ENCODE measurements around the gene STUM. TPM values are rescaled to one million over a fixed set of nuclear protein-coding genes. Genes with fewer than 3 reads are reported as not detected.

Gene STUM
- total RNA-seq, 6 donors from 2014 or later, result under 0.01 to 0.98 (median 0.20) TPM; not detected in 1

DNA sequence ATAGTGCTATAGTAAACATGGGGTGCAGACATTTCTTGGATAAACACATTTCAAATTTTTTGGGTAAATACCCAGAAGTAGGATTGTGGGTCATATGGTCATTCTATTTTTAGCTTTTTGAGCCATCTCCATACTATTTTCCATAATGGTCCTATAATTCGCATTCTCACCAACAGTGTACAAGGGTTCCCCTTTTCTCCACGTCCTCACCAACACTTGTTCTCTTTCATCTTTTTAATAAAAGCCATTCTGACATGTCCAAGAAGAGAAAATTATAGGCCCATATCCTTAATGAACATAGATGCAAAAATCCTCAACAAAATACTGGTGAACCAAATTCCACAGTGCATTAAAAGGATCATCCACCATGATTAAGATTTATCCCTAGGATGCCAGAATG, 8.9 kb downstream of the STUM start:
- Histone ChIP-seq H3K4me1 (no peaks in the 10 kb centered on the region), H3K27ac (no peak overlapping the region), H3K9me3 (no peaks in the 10 kb centered on the region), H3K27me3 (no peaks in the 10 kb centered on the region), H3K36me3 (no peaks in the 10 kb centered on the region), H3K4me3 (no peak overlapping the region)
- TF ChIP-seq EP300 (IDR thresholded peaks at IDR 0.05) (no peak), POLR2A (IDR thresholded peaks at IDR 0.05) (no peak), POLR2AphosphoS5 (IDR thresholded peaks at IDR 0.05) (no peak), CTCF (IDR thresholded peaks at IDR 0.05) (no peak)
- 91 to 92% methylated on average over 2 of the region's 2 CpGs for WGBS, 2 donors
- ATAC-seq (ENCODE audit: low FRiP score in 2 of 2) (no peak), DNase-seq (no peak)

DNA sequence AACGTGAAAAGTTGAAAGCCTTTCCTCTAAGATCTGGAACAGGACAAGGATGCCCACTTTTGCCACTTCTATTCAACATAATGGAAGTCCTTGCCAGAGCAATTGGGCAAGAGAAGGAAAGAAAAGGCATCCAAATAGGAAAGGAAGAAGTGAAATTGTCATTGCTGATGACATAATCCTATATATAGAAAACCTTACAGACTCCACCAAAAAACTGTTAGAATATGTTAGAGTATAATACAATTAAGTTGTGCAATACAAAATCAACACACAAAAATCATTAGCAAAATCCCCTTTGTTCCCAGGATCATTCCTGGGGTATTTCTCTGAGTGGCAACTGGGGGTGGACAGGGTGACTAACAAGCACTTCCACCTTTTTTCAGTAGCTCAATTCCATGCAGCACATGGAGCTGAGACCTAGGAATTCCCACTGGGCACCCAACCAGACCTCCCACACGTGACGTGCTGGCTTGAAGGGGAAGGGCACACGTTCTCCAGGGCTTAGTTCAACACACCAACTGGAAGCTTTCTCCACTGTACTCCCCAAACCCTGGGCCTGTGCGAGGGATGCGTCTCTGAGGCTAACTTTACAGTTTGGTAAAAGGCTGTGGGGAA, 9.6 kb downstream of the STUM start:
- no peak for TF ChIP-seq EP300 (IDR thresholded peaks at IDR 0.05)
- no peak for TF ChIP-seq POLR2A (IDR thresholded peaks at IDR 0.05)
- TF ChIP-seq POLR2AphosphoS5 (IDR thresholded peaks at IDR 0.05), result no peak
- no peak for TF ChIP-seq CTCF (IDR thresholded peaks at IDR 0.05)
- 71 to 75% methylated on average over 6 of the region's 6 CpGs for WGBS, 2 donors

DNA sequence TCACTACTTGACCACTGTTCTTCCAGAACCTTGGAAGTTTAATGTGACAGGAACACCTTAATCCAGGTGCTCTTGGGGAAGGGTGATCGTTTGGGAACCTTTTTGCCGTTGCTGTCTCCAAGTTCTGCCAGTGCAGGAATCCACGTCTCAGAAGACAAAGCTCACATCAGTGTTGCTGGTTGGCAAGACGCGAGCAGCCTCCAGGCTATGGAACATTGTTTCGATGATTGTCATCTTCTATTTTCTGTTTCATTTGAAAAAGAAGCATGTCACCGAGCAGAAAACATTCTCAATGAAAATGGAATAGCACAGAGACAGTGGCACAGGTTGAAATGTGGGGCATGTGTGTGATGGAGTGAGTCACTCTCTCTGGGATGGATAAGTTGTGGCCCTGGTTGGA, 11.7 kb downstream of the STUM start:
- H3K4me3 ChIP-seq, result no peak overlapping the region
- no peaks in the 10 kb centered on the region for H3K36me3 ChIP-seq
- no peak for ATAC-seq (ENCODE audit: low FRiP score in 2 of 2)
- WGBS, 2 donors, result 94% methylated on average over 7 of the region's 7 CpGs
- DNase-seq, result no peak
- no peaks in the 10 kb centered on the region for H3K4me1 ChIP-seq
- TF ChIP-seq POLR2AphosphoS5 (IDR thresholded peaks at IDR 0.05) (no peak), POLR2A (IDR thresholded peaks at IDR 0.05) (no peak), CTCF (IDR thresholded peaks at IDR 0.05) (no peak), EP300 (IDR thresholded peaks at IDR 0.05) (no peak)
- H3K27ac ChIP-seq, result no peak overlapping the region
- no peaks in the 10 kb centered on the region for H3K9me3 ChIP-seq
- no peaks in the 10 kb centered on the region for H3K27me3 ChIP-seq

More for the DNA sequence above, 9.6 kb downstream of the STUM start:
- no peak overlapping the region for H3K27ac ChIP-seq
- no peaks in the 10 kb centered on the region for H3K36me3 ChIP-seq
- H3K4me1 ChIP-seq, result no peaks in the 10 kb centered on the region
- H3K4me3 ChIP-seq, result no peak overlapping the region
- DNase-seq, result no peak
- ATAC-seq (ENCODE audit: low FRiP score in 2 of 2), result no peak
- no peaks in the 10 kb centered on the region for H3K9me3 ChIP-seq
- H3K27me3 ChIP-seq, result no peaks in the 10 kb centered on the region

- Histone ChIP-seq H3K4me1 (no peaks in the 10 kb centered on the region), H3K27me3 (no peaks in the 10 kb centered on the region), H3K4me3 (no peak overlapping the region), H3K9me3 (no peaks in the 10 kb centered on the region), H3K27ac (no peak overlapping the region), H3K36me3 (no peaks in the 10 kb centered on the region)
- WGBS, 2 donors, result 56 to 75% methylated on average over 2 of the region's 2 CpGs
- TF ChIP-seq POLR2A (IDR thresholded peaks at IDR 0.05) (no peak), POLR2AphosphoS5 (IDR thresholded peaks at IDR 0.05) (no peak), CTCF (IDR thresholded peaks at IDR 0.05) (no peak), EP300 (IDR thresholded peaks at IDR 0.05) (no peak)
- ATAC-seq (ENCODE audit: low FRiP score in 2 of 2) (no peak), DNase-seq (no peak)
Measured at GRCh38 chr1:226562989-226563388, 14.4 kb downstream of the STUM start.

GRCh38 chr1:226563666-226564065, 15.1 kb downstream of the STUM start:
- TF ChIP-seq CTCF (IDR thresholded peaks at IDR 0.05) (no peak), EP300 (IDR thresholded peaks at IDR 0.05) (no peak), POLR2AphosphoS5 (IDR thresholded peaks at IDR 0.05) (no peak), POLR2A (IDR thresholded peaks at IDR 0.05) (no peak)
- H3K36me3 ChIP-seq, result no peaks in the 10 kb centered on the region
- H3K9me3 ChIP-seq, result no peaks in the 10 kb centered on the region
- H3K4me1 ChIP-seq, result peaks cover 0 to 3% (median 0%) of the 10 kb centered on the region in 4 donors
- DNase-seq (no peak), ATAC-seq (ENCODE audit: low FRiP score in 2 of 2) (no peak)
- 82 to 88% methylated on average over 6 of the region's 6 CpGs for WGBS, 2 donors
- H3K27me3 ChIP-seq, result no peaks in the 10 kb centered on the region
- H3K4me3 ChIP-seq, result no peak overlapping the region
- H3K27ac ChIP-seq, result no peak overlapping the region

All from upper lobe of left lung (tissue), 6 donors.